BJ (cell line): ENCODE results near the gene NPAS2. TPM values are rescaled to one million over a fixed set of nuclear protein-coding genes. Genes with fewer than 3 reads are reported as not detected.

Experiments
- CTCF ChIA-PET: fragments of 350-600 bp; formaldehyde crosslinking; extraction: SDS; loops from one replicate; lab custom pipeline; 2021; ENCODE audit warnings: antibody characterized with exemption, inconsistent platforms; lab: Yijun Ruan, JAX
- POLR2A ChIA-PET: fragments of 300-600 bp; sonication (Branson Sonifier 250); formaldehyde crosslinking; extraction: SDS; loops from one replicate; lab custom pipeline; 2021; ENCODE audit warnings: antibody characterized with exemption; lab: Charles Lee
- DNase-seq: peaks from one replicate; pipeline ENCODE4 v3.0.0-alpha.2; 2011; ENCODE audit warnings: low read depth
- H3K27me3 ChIP-seq: 2 replicates; pipeline ENCODE4 v1.6.0; 2011; ENCODE audit warnings: low read length; ENCODE audit not compliant: control insufficient read depth, insufficient read depth
- H3K36me3 ChIP-seq: 2 replicates; pipeline ENCODE4 v1.5.1; 2011; ENCODE audit warnings: low read length; ENCODE audit not compliant: control insufficient read depth, insufficient read depth
- H3K4me3 ChIP-seq: 2 replicates; pipeline ENCODE4 v1.5.1; 2011; ENCODE audit warnings: low read depth, mild to moderate bottlenecking, control low read depth, low read length
- polyA plus RNA-seq: library from polyadenylated mRNA; depleted of rRNA; stranded (reverse); fragments of >200 nt; gene quantifications from 2 replicates; pipeline ENCODE4 v1.2.3, GENCODE V29; 2011
- TF ChIP-seq, protein P1 (sequence below): IDR thresholded peaks from 2 replicates; pipeline ENCODE4 v1.5.1; 2011; ENCODE audit warnings: low read depth, mild to moderate bottlenecking, control low read depth, inconsistent platforms, low read length, moderate library complexity; ENCODE audit not compliant: insufficient read depth

NPAS2 gene
- polyA plus RNA-seq, 1 experiment, result 13.1 TPM

DNA sequence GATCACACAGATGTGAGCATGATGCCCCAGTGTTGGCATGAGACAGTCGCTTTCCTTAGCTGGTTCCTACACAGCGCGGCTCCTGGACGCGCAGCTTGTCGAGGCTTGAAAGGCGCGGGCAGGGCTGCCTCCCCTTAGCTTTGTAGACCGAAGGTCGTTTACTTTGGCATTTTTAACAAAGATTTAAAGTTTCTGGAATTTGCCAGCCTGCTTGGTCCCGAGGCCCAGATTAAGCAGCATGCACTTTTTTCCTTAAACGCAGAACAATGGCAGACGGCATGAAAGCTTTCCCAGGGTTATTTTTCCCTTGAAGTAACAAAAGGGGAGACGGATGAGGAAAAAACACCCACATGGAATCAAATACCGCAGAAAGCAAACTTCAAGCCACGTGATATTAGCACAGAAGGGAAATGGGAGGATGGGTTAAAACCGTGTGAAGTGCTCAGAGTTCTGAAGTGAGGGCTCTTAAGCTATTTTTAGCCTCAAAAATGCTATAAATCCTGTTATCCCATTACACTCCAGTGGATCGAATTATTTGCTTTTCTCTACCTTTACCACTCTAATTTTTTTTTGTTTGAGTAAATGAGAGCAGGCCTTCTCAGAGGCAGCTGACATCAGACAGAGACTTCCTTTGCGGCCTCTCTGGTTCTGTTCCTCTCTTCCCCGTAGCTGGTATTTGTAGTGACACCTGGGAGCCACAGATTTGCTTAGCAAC lies 55.7 kb downstream of the NPAS2 start:
- Histone ChIP-seq H3K27me3 (no peaks in the 10 kb centered on the region), H3K4me3 (no peak overlapping the region), H3K36me3 (no peaks in the 10 kb centered on the region)
- no peak for DNase-seq
- CTCF ChIA-PET, result interaction anchor here (0.7 kb wide), 1 partner anchor 308 kb away, joined by 3 read pairs; no protein-coding TSS in a partner anchor
- TF ChIP-seq, protein P1, sequence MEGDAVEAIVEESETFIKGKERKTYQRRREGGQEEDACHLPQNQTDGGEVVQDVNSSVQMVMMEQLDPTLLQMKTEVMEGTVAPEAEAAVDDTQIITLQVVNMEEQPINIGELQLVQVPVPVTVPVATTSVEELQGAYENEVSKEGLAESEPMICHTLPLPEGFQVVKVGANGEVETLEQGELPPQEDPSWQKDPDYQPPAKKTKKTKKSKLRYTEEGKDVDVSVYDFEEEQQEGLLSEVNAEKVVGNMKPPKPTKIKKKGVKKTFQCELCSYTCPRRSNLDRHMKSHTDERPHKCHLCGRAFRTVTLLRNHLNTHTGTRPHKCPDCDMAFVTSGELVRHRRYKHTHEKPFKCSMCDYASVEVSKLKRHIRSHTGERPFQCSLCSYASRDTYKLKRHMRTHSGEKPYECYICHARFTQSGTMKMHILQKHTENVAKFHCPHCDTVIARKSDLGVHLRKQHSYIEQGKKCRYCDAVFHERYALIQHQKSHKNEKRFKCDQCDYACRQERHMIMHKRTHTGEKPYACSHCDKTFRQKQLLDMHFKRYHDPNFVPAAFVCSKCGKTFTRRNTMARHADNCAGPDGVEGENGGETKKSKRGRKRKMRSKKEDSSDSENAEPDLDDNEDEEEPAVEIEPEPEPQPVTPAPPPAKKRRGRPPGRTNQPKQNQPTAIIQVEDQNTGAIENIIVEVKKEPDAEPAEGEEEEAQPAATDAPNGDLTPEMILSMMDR, result no peak
- POLR2A ChIA-PET, result no interaction called here

DNA sequence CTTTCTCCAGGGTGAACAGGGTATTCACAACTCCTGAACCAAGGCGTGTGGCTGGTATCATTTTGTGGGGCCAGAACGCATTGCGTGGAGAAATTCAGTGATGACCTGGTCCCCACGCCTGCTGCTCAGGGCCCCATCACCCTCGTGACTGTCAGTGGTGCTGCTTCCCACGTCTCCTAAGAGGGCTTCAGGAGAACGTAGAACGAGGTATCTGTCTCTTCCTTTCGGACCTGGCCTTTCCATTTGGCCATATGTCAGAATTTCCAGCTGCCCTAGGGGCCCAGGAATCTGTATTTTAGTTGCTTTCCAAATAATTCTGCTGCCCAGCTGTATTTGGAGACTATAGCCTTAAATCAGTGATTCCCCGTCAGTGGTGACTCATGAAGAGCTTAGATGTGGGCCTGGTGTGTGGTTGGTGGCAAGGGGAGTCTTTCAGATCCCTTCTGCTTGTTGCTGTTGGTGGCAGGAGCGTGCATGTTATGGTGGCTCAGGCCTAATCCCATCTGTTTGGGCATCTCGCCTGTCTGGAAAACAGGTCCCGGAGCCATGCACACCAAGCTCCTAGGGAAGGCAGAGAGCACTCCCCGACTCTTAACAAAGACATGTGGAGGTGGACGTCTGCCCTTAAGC lies 56.4 kb downstream of the NPAS2 start:
- ChIA-PET POLR2A (no interaction called here), CTCF (no interaction called here)
- no peak for DNase-seq
- Histone ChIP-seq H3K27me3 (no peaks in the 10 kb centered on the region), H3K4me3 (no peak overlapping the region), H3K36me3 (no peaks in the 10 kb centered on the region)
- TF ChIP-seq, protein P1, result no peak

DNA sequence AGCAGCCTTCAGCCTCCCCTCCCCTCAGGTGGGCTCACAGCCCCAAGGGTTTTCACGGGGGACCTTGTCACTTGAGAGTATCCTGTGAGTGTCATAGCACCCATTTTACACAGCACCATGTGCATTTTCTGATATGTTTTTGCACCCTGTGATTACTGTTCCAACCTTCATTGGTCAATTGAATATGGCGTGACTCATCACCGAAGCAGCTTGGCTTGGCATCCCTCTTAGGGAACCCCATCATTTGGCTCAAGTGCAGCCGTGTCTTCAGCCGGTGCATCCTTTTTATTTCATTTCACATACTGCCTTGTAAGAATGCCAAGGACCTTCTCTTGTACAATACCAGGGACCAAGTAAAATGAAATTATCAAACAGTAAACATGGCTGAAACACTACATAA lies 57.6 kb downstream of the NPAS2 start:
- Histone ChIP-seq H3K36me3 (0 out of 2 replicates have a peak, but pooled peaks cover 1% of the 10 kb centered on the region), H3K4me3 (no peak overlapping the region), H3K27me3 (no peaks in the 10 kb centered on the region)
- no peak for DNase-seq
- POLR2A ChIA-PET, result no interaction called here
- TF ChIP-seq, protein P1, result no peak
- CTCF ChIA-PET, result interaction anchor here (1.3 kb wide), 1 partner anchor 148 kb away, joined by 7 read pairs; no protein-coding TSS in a partner anchor

DNA sequence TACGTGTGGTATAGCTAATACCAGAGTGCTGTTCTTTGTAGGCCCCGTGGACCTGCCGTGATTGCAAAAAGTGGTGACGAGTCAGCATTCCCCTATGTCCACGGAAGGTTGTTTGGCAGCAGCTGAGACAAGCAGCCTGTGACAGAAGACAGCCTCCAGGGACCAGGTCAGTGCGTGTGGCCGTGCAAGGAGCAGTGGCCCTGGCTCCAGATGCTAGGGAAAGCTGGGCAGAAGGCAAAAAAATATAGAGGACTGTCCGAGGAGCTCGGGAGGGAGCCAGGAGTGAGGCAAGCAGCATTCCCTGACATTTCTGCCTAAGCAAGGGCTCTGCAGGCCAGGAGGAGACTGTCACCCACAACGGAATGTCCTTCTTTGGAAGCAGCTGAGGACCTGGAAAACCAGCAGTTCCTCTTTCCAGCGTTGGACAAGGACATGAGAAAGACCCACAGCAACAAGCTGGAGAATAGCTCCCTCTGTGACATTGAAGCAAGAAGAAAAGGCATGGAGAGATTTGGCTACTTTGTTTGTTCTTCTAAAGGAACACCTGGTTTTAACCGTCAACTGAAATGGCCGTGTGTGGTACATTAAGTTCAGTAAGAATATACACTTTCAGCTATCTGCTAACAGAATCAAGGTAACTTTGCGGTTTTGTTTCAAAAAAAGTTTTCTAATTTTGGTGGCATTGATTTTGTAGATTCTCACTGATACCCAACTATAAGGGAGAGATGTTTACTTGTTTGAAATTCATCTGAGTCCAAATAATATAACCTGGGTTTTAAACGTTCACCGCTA lies 58.3 kb downstream of the NPAS2 start:
- CTCF ChIA-PET, result interaction anchor here (1.3 kb wide), 1 partner anchor 148 kb away, joined by 7 read pairs; no protein-coding TSS in a partner anchor
- H3K27me3 ChIP-seq, result no peaks in the 10 kb centered on the region
- TF ChIP-seq, protein P1, result no peak
- DNase-seq, result no peak
- POLR2A ChIA-PET, result no interaction called here
- no peak overlapping the region for H3K4me3 ChIP-seq
- H3K36me3 ChIP-seq, result peaks cover 2% of the 10 kb centered on the region; the same call in 1 of the 2 replicates
